Measurements from ENCODE around the gene CITED2.

Gene CITED2

DNA sequence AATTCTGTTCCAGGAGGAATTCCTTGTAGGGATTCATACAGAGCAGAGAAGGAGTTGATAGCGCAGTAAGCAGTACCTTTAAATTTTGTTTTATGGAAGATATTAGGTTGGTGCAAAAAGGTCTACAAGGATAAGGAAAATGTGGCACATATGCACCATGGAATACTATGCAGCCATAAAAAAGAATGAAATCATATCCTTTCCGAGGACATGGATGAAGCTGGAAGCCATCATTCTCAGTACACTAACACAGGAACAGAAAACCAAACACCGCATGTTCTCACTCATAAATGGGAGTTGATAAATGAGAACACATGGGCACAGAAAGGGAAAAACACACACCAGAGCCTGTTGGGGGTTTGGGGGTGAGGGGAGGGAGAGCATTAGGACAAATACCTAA is 45.2 kb downstream of the CITED2 start:
- DNase-seq: no peak

DNA sequence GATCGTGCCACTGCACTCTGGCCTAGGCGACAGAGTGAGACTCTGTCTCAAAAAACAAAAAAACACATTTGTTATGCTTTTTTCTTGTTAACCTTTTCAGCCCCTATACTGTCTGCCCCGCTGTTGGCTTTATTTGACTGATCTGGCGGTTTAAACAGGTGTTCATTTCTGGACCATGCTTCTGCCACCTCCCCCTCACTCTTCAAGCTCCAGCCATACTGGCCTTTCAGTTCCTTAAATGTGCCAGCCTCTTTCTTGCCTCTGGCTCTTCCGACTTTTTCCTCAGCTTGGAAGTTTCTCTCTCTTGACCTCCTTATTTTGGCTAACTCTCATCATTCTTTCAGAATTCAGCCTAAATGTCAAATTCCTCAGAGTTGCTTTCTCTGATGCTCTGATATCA is 47.4 kb downstream of the CITED2 start:
- DNase-seq: no peak

DNA sequence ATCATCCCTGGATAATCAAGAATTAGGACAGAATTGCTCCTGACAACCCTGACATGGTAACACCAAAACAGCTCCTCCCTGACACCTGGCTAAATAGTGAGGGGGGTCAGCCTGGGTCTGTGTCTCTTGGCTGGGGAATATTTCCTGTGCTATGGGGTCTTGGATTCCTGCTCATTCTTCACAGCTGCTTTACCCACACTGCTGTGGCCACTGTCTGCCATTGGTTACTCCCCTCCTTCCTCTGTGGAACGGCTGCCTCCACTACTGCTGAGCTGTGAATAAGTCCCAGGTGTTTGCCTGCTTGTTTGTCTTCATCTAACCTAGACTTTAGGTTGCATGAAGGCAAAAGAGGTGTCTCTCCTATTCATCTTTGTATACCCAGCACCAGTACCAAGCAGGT is 48.8 kb downstream of the CITED2 start:
- DNase-seq: no peak

DNA sequence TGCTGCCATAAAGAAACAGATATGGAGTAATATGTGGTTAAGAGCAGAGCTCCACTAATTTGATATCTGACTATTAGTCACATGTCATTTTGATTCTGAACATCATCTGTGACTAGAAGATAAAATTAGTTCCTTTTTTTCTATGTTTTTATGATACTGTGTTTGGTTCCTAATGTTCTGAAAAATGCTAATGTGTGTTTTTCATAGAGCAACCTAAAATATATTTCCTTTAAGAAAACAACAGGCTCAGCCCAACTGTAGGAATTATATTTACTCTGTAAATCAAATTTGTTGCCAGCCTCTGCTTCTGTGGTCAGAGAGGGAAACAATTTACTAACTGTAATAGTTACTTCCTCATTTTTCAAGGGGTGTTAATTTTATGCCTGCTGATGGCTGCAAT is 49.3 kb downstream of the CITED2 start:
- no peak for DNase-seq

DNA sequence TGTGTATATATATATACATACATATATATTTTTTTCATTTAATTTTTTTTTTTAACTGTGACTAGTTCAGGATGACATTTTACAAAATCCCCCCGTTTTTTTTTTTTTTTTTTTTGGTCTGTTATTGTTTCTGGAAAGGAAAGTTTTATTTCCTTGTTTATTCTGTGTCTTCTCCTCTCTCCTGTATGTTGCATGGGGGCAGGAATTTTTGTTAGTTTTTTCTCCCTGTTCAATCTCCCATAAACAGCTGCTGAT is 50.2 kb downstream of the CITED2 start:
- DNase-seq: no peak

- no peak for DNase-seq
Observed at GRCh38 chr6:139323511-139324300, 50.7 kb downstream of the CITED2 start.
